IMR-90 (cell line): ENCODE data around the gene KCTD2. TPM values are rescaled to one million over a fixed set of nuclear protein-coding genes. Genes with fewer than 3 reads are reported as not detected.

ENCODE experiments used
- ATAC-seq: fragments of 200-7000 bp; cut with Tn5 transposase; 2 replicates; pipeline ENCODE4 v1.9.1; 2020; ENCODE audit warnings: low read depth, mild to moderate bottlenecking, moderate library complexity
- BruUV-seq: library from RNA; stranded (reverse); fragments of 400-500 nt; replicated peaks from 2 replicates; lab custom pipeline; 2021; lab: Mats Ljungman, UMichigan
- CTCF ChIA-PET: fragments of 300-600 bp; formaldehyde crosslinking; extraction: SDS; loops from one replicate; lab custom pipeline; 2021; ENCODE audit warnings: antibody characterized with exemption; lab: Yijun Ruan, JAX
- POLR2A ChIA-PET: fragments of 300-600 bp; sonication (Branson Sonifier 250); formaldehyde crosslinking; loops from one replicate; lab custom pipeline; 2022; ENCODE audit warnings: antibody characterized with exemption; ENCODE audit not compliant: unreplicated experiment; lab: Charles Lee
- DNase-seq: peaks from one replicate; pipeline ENCODE4 v3.0.0; 2013
- H2AFZ ChIP-seq: replicated peaks from 2 replicates; pipeline ENCODE3; 2013; ENCODE audit warnings: low read length, mild to moderate bottlenecking; ENCODE audit not compliant: poor library complexity
- H2AK5ac ChIP-seq: 2 replicates; pipeline ENCODE4 v1.6.1; 2013; ENCODE audit warnings: low read depth, low read length, inconsistent platforms
- H2AK9ac ChIP-seq: replicated peaks from 2 replicates; pipeline ENCODE3; 2013; ENCODE audit warnings: mild to moderate bottlenecking, low read depth, low read length, moderate library complexity; ENCODE audit not compliant: poor library complexity
- H2BK120ac ChIP-seq: 2 replicates; pipeline ENCODE4 v1.6.1; 2013; ENCODE audit warnings: low read depth, low read length, inconsistent platforms
- H2BK15ac ChIP-seq: 3 replicates; pipeline ENCODE4 v1.6.1; 2013; ENCODE audit warnings: low read depth, low read length, inconsistent platforms
- H2BK20ac ChIP-seq: 2 replicates; pipeline ENCODE4 v1.6.1; 2013; ENCODE audit warnings: low read depth, mild to moderate bottlenecking, inconsistent platforms, low read length, moderate library complexity
- H2BK5ac ChIP-seq: 2 replicates; pipeline ENCODE4 v1.6.1; 2013; ENCODE audit warnings: mild to moderate bottlenecking, low read depth, low read length, inconsistent platforms; ENCODE audit not compliant: poor library complexity, severe bottlenecking
- H3K14ac ChIP-seq: replicated peaks from 2 replicates; pipeline ENCODE4 v1.6.1; 2013; ENCODE audit warnings: low read depth, low read length, inconsistent platforms
- H3K18ac ChIP-seq: 2 replicates; pipeline ENCODE4 v1.6.1; 2013; ENCODE audit warnings: low read depth, low read length, control low read depth
- H3K23ac ChIP-seq: 2 replicates; pipeline ENCODE4 v1.6.1; 2013; ENCODE audit warnings: low read depth, low read length, inconsistent platforms
- H3K27ac ChIP-seq: 2 replicates; pipeline ENCODE4 v1.5.1; 2013; ENCODE audit warnings: mild to moderate bottlenecking, control low read depth, low read length; ENCODE audit not compliant: insufficient read depth
- H3K27me3 ChIP-seq: 2 replicates; pipeline ENCODE4 v1.6.1; 2013; ENCODE audit warnings: low read length; ENCODE audit not compliant: control insufficient read depth, insufficient read depth
- H3K36me3 ChIP-seq: 2 replicates; pipeline ENCODE4 v1.6.1; 2013; ENCODE audit warnings: low read length, mixed read lengths; ENCODE audit not compliant: control insufficient read depth, insufficient read depth
- H3K4ac ChIP-seq: 2 replicates; pipeline ENCODE4 v1.6.1; 2013; ENCODE audit warnings: low read depth, low read length, inconsistent platforms
- H3K4me1 ChIP-seq: 2 replicates; pipeline ENCODE4 v1.6.1; 2013; ENCODE audit warnings: low read length, mixed read lengths; ENCODE audit not compliant: control insufficient read depth, insufficient read depth
- H3K4me2 ChIP-seq: 2 replicates; pipeline ENCODE4 v1.6.1; 2013; ENCODE audit warnings: low read depth, mild to moderate bottlenecking, control low read depth, low read length, moderate library complexity
- H3K4me3 ChIP-seq: 2 replicates; pipeline ENCODE4 v1.5.1; 2013; ENCODE audit warnings: low read depth, mild to moderate bottlenecking, control low read depth, low read length, moderate library complexity; ENCODE audit not compliant: insufficient read depth
- H3K56ac ChIP-seq: 2 replicates; pipeline ENCODE4 v1.6.1; 2013; ENCODE audit warnings: low read length, inconsistent platforms; ENCODE audit not compliant: insufficient read depth; ENCODE audit errors: extremely low read depth
- H3K79me1 ChIP-seq, 2 experiments: 2 replicates each; pipeline ENCODE4 v1.6.1; 2013; ENCODE audit warnings: low read length in 2 of 2, inconsistent platforms in 1 of 2, low read depth in 1 of 2
- H3K9ac ChIP-seq: 2 replicates; pipeline ENCODE4 v1.6.1; 2013; ENCODE audit warnings: low read depth, low read length, control low read depth
- H3K9me1 ChIP-seq: 2 replicates; pipeline ENCODE4 v1.6.1; 2013; ENCODE audit warnings: low read length, inconsistent platforms; ENCODE audit not compliant: insufficient read depth
- H3K9me3 ChIP-seq: 2 replicates; pipeline ENCODE4 v1.6.1; 2013; ENCODE audit warnings: low read length; ENCODE audit not compliant: control insufficient read depth, insufficient read depth
- H4K20me1 ChIP-seq: 2 replicates; pipeline ENCODE4 v1.6.1; 2013; ENCODE audit warnings: low read length, inconsistent platforms; ENCODE audit not compliant: insufficient read depth
- H4K5ac ChIP-seq: 2 replicates; pipeline ENCODE4 v1.6.1; 2013; ENCODE audit warnings: mild to moderate bottlenecking, low read depth, low read length, control low read depth
- H4K8ac ChIP-seq, 2 experiments: 2 replicates each; pipeline ENCODE4 v1.6.1; 2013; ENCODE audit warnings: low read depth in 2 of 2, low read length in 2 of 2, control low read depth in 1 of 2, inconsistent platforms in 1 of 2
- H4K91ac ChIP-seq: 2 replicates; pipeline ENCODE4 v1.6.1; 2013; ENCODE audit warnings: low read depth, low read length, inconsistent platforms; ENCODE audit not compliant: insufficient read depth
- BHLHE40 ChIP-seq: fragments of 150-350 bp; IDR thresholded peaks from 2 replicates; pipeline ENCODE4 v1.6.1; 2016; ENCODE audit warnings: mild to moderate bottlenecking, low read depth, low read length
- CEBPB ChIP-seq: IDR thresholded peaks from 2 replicates; pipeline ENCODE4 v1.6.1; 2012; ENCODE audit warnings: low read depth, low read length, improper control_type of control experiment
- CHD1 ChIP-seq: IDR thresholded peaks from 2 replicates; pipeline ENCODE4 v1.6.1; 2012; ENCODE audit warnings: low read depth, low read length, improper control_type of control experiment
- FOS ChIP-seq: fragments of 150-350 bp; IDR thresholded peaks from 2 replicates; pipeline ENCODE4 v1.6.1; 2016; ENCODE audit warnings: low read depth, low read length
- MAFK ChIP-seq: IDR thresholded peaks from 2 replicates; pipeline ENCODE4 v1.6.1; 2012; ENCODE audit warnings: low read depth, low read length, improper control_type of control experiment
- MAZ ChIP-seq: IDR thresholded peaks from 2 replicates; pipeline ENCODE4 v1.6.1; 2012; ENCODE audit warnings: low read depth, mild to moderate bottlenecking, low read length, improper control_type of control experiment, moderate library complexity, borderline replicate concordance
- MXI1 ChIP-seq: IDR thresholded peaks from 2 replicates; pipeline ENCODE4 v1.6.1; 2012; ENCODE audit warnings: low read depth, mild to moderate bottlenecking, low read length, moderate library complexity, borderline replicate concordance
- NFE2L2 ChIP-seq: fragments of 150-350 bp; IDR thresholded peaks from 2 replicates; pipeline ENCODE4 v1.6.1; 2016; ENCODE audit warnings: low read depth, mild to moderate bottlenecking, low read length
- POLR2A ChIP-seq: IDR thresholded peaks from 2 replicates; pipeline ENCODE4 v1.6.1; 2012; ENCODE audit warnings: mild to moderate bottlenecking, low read depth, low read length
- RAD21 ChIP-seq: IDR thresholded peaks from 2 replicates; pipeline ENCODE4 v1.6.1; 2012; ENCODE audit warnings: low read length, improper control_type of control experiment
- RCOR1 ChIP-seq: IDR thresholded peaks from 2 replicates; pipeline ENCODE4 v1.6.1; 2012; ENCODE audit warnings: mild to moderate bottlenecking, low read length, improper control_type of control experiment; ENCODE audit not compliant: insufficient replicate concordance
- RFX5 ChIP-seq: IDR thresholded peaks from 2 replicates; pipeline ENCODE4 v1.8.0; 2012; ENCODE audit warnings: low read depth, mild to moderate bottlenecking, low read length, moderate library complexity
- SMC3 ChIP-seq: fragments of 150-350 bp; IDR thresholded peaks from 2 replicates; pipeline ENCODE4 v1.6.1; 2016; ENCODE audit warnings: low read depth, mild to moderate bottlenecking, antibody characterized with exemption, low read length, moderate library complexity
- WGBS, 2 experiments: methylation state at CpG; one replicate each; pipeline versions ENCODE4 v1.1.5 to v1.1.7; 2013; ENCODE audit warnings: missing lambda C conversion rate in 2 of 2; ENCODE audit not compliant: insufficient read length in 1 of 2; ENCODE audit errors: extremely low coverage in 2 of 2; 5-methylcytosine and 5-hydroxymethylcytosine counted together
- dilution Hi-C: fragments of 300-500 bp; cut with HindIII; formaldehyde crosslinking; loops from one replicate; pipeline ENCODE4 v1.14.3; 2018; ENCODE audit warnings: low sequenced_read_pairs; ENCODE audit not compliant: unreplicated experiment
- in situ Hi-C: fragments of 300-500 bp; cut with MboI; formaldehyde crosslinking; loops from 3 replicates; pipeline ENCODE4 v1.14.3; 2019; ENCODE audit warnings: low sequenced_read_pairs, inconsistent platforms, mixed read lengths
- intact Hi-C: fragments of 100-400 bp; cut with micrococcal nuclease; formaldehyde crosslinking; loops from 2 replicates; pipeline ENCODE4 v1.10.0; 2022
- polyA plus RNA-seq, 3 experiments: library from polyadenylated mRNA; depleted of rRNA; stranded (reverse); fragments of >200 nt; gene quantifications; 2 replicates each; pipeline ENCODE4 v1.2.3, GENCODE V29; 2012; ENCODE audit warnings: low replicate concordance in 1 of 3
- total RNA-seq: library from RNA; depleted of rRNA; stranded (reverse); fragments of >200 nt; gene quantifications from 2 replicates; pipeline ENCODE4 v1.2.3, GENCODE V29; 2012
- TF ChIP-seq, protein P1 (sequence below): fragments of 150-350 bp; IDR thresholded peaks from 2 replicates; pipeline ENCODE4 v1.6.1; 2017; ENCODE audit warnings: mild to moderate bottlenecking, antibody characterized with exemption, low read length, low read depth
- TF ChIP-seq, protein P2 (sequence below): fragments of 150-350 bp; IDR thresholded peaks from 2 replicates; pipeline ENCODE4 v1.6.1; 2016; ENCODE audit warnings: low read depth, mild to moderate bottlenecking, low read length, moderate library complexity, borderline replicate concordance
- TF ChIP-seq, protein P3 (sequence below): conservative IDR thresholded peaks from 2 replicates; pipeline ENCODE4 v1.5.1; 2012; ENCODE audit warnings: mild to moderate bottlenecking, low read depth, low read length, improper control_type of control experiment

The KCTD2 gene
- total and polyA plus RNA-seq, 2 of the 4 experiments (the other 2 are of a cell fraction) = 9.1 to 18.4 TPM

DNA sequence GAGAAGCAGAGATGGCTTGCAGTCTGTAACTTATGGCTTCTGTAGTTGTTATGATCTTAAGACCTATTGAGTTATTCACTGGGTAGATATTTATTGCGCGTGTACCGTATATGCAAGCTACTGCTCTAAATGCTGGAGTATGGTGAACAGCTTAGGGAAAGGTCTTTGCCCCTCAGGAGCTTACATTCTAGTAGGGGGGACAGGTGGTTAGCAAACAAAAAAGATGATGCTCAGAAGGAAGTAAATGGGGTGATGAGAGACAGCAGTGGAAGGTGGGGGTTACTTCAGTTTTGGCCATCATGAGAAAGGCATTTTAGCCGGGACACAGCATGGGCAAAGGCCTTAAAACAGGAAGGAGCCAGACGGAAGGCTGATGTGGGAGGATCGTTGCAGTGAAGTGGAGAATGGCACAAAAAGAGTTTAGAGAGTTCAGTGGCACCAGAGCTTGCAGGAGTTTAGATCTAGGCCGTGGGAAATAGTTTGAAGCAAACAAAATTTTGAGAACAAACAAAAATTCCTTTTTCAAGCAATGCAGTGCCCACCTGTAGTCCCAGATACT is 64.8 kb downstream of the KCTD2 start:
- ATAC-seq (no peak), DNase-seq (no peak)
- Histone ChIP-seq H3K4me2 (no peak overlapping the region), H4K5ac (no peak overlapping the region), H3K36me3 (peaks cover 4% of the 10 kb centered on the region; the same call in 1 of the 2 replicates), H3K79me1 (peaks cover 23 to 43% of the 10 kb centered on the region in 2 experiments), H4K91ac (no peak overlapping the region), H3K27me3 (peaks cover 2% of the 10 kb centered on the region; the same call in 1 of the 2 replicates), H3K56ac (no peak overlapping the region), H3K9me1 (0 out of 2 replicates have a peak, but pooled peaks cover 5% of the 10 kb centered on the region), H3K4me3 (no peak overlapping the region), H3K18ac (no peak overlapping the region), H2AK5ac (no peak overlapping the region), H3K9ac (no peak overlapping the region), H3K27ac (no peak overlapping the region), H3K4me1 (peaks cover 8% of the 10 kb centered on the region; the same call in 1 of the 2 replicates), H2BK15ac (no peak overlapping the region), H3K23ac (no peak overlapping the region), H4K8ac (no peak overlapping the region), H2BK20ac (no peak overlapping the region), H3K9me3 (no peaks in the 10 kb centered on the region), H2BK5ac (no peak overlapping the region), H3K14ac (no peak overlapping the region), H2BK120ac (no peak overlapping the region), H3K4ac (no peak overlapping the region), H2AK9ac (no peak overlapping the region), H4K20me1 (no peaks in the 10 kb centered on the region), H2AFZ (no peak overlapping the region)
- CTCF ChIA-PET = no interaction called here
- BruUV-seq = no TSS peak
- intact Hi-C loops (loop anchor here (5.0 kb wide), 2 partner anchors 50 to 125 kb away; partner anchors contain the start of gene CDR2L), dilution Hi-C loops (no loop called here), in situ Hi-C loops (no loop called here)
- POLR2A ChIA-PET = no interaction called here
- TF ChIP-seq NFE2L2 (no peak), CEBPB (no peak), CHD1 (no peak), RAD21 (no peak), MAZ (no peak), FOS (no peak), SMC3 (no peak), POLR2A (no peak), MXI1 (no peak), MAFK (no peak), BHLHE40 (no peak), RCOR1 (no peak), RFX5 (no peak)
- TF ChIP-seq, protein P1, sequence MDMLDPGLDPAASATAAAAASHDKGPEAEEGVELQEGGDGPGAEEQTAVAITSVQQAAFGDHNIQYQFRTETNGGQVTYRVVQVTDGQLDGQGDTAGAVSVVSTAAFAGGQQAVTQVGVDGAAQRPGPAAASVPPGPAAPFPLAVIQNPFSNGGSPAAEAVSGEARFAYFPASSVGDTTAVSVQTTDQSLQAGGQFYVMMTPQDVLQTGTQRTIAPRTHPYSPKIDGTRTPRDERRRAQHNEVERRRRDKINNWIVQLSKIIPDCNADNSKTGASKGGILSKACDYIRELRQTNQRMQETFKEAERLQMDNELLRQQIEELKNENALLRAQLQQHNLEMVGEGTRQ = no peak
- TF ChIP-seq, protein P2, sequence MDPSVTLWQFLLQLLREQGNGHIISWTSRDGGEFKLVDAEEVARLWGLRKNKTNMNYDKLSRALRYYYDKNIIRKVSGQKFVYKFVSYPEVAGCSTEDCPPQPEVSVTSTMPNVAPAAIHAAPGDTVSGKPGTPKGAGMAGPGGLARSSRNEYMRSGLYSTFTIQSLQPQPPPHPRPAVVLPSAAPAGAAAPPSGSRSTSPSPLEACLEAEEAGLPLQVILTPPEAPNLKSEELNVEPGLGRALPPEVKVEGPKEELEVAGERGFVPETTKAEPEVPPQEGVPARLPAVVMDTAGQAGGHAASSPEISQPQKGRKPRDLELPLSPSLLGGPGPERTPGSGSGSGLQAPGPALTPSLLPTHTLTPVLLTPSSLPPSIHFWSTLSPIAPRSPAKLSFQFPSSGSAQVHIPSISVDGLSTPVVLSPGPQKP = no peak
- TF ChIP-seq, protein P3, sequence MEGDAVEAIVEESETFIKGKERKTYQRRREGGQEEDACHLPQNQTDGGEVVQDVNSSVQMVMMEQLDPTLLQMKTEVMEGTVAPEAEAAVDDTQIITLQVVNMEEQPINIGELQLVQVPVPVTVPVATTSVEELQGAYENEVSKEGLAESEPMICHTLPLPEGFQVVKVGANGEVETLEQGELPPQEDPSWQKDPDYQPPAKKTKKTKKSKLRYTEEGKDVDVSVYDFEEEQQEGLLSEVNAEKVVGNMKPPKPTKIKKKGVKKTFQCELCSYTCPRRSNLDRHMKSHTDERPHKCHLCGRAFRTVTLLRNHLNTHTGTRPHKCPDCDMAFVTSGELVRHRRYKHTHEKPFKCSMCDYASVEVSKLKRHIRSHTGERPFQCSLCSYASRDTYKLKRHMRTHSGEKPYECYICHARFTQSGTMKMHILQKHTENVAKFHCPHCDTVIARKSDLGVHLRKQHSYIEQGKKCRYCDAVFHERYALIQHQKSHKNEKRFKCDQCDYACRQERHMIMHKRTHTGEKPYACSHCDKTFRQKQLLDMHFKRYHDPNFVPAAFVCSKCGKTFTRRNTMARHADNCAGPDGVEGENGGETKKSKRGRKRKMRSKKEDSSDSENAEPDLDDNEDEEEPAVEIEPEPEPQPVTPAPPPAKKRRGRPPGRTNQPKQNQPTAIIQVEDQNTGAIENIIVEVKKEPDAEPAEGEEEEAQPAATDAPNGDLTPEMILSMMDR = no peak
- 90% methylated on average over 4 of the region's 7 CpGs; no CpG with 5 or more reads in 1 of the 2 experiments for WGBS, 2 experiments
